ENCODE results near the gene NAB2.

NAB2 gene

DNA sequence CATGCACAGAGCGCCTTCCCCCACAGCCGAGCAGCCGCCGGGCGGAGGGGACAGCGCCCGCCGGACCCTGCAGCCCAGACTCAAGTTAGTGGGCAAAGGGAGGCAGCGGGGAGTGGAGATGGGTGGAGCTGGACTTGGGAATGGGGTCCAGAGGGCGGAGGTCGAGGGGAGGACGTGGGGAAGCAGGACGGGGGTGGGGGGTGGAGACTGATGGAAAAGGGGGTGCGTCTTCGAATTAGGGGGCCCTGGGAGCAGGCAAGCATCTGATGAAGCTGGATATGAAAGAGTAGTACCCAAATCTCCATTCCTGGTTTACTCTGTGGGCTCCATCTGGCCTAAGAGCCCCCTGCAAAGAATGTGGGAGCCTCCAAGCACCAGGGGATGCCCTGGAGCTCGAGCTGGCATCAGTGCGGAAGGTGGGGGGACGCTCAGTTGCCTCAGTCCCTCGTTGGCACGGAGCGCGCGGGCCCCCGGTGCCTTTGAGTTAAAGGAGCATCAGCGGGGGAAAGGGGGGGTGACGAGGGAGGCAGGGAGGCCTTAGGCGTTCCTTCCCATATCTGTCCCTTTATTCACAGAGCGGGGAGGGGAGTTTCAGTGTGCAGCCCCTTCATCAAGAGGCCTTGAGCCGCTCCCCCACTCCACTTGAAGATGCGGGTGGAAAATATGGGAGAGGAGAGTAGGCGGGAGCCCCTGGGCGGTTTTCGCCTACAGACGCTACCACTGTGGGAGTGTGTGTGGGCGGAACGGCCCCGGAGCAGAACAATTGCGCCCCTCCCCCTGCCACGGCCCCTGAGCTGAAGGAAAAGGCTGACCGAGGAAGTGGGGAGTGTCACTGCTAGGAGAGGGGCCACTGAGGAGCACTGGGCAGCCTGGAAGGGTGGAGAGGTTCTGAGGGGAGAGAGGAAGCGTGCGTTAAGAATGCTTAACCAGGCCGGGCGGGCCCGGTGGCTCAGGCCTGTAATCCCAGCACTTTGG is 644 bp downstream of the NAB2 start:
- POLR2A ChIA-PET, result interaction anchor here (0.6 to 2.0 kb wide), 3 partner anchors 11 to 22 kb away, joined by 3 to 13 read pairs (median 4); partner anchors contain the start of gene STAT6
- peak; percentile 38 for DNase-seq (ENCODE audit: extremely low spot score)
- CTCF ChIA-PET, result interaction anchor here (0.9 to 16.3 kb wide), 4 partner anchors 10 to 27 kb away, joined by 3 to 213 read pairs (median 43); partner anchors contain the start of gene STAT6
- TF ChIP-seq, protein P1, sequence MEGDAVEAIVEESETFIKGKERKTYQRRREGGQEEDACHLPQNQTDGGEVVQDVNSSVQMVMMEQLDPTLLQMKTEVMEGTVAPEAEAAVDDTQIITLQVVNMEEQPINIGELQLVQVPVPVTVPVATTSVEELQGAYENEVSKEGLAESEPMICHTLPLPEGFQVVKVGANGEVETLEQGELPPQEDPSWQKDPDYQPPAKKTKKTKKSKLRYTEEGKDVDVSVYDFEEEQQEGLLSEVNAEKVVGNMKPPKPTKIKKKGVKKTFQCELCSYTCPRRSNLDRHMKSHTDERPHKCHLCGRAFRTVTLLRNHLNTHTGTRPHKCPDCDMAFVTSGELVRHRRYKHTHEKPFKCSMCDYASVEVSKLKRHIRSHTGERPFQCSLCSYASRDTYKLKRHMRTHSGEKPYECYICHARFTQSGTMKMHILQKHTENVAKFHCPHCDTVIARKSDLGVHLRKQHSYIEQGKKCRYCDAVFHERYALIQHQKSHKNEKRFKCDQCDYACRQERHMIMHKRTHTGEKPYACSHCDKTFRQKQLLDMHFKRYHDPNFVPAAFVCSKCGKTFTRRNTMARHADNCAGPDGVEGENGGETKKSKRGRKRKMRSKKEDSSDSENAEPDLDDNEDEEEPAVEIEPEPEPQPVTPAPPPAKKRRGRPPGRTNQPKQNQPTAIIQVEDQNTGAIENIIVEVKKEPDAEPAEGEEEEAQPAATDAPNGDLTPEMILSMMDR (IDR thresholded peaks at IDR 0.05; ENCODE audit: control extremely low read depth, extremely low read depth, low read depth, missing control alignments), result no peak

DNA sequence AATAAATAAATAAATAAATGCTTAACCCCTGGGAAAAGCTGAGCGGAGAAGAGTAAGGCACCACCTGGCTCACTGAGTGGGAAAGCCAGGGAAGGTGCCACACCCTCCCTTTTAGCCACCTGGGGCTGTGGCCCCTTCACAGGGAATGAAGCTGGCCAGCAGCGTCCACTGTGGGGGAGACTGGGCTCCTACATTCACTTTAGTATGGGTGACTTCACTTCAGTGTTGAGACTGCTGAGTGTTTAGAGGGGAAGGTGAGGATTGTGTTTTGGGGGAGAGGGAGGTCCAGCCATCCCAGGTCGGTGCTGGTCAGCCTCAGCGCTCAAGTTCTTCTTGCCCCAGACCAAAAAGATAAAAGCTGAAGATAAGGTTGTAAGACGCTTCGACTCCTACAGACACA is 1.6 kb downstream of the NAB2 start:
- POLR2A ChIA-PET, result no interaction called here
- peak; percentile 6 for DNase-seq (ENCODE audit: extremely low spot score)
- TF ChIP-seq, protein P1 (IDR thresholded peaks at IDR 0.05; ENCODE audit: control extremely low read depth, extremely low read depth, low read depth, missing control alignments), result no peak
- CTCF ChIA-PET, result interaction anchor here (1.1 to 16.3 kb wide), 3 partner anchors 18 to 28 kb away, joined by 5 to 213 read pairs (median 81); partner anchors contain the start of gene STAT6

DNA sequence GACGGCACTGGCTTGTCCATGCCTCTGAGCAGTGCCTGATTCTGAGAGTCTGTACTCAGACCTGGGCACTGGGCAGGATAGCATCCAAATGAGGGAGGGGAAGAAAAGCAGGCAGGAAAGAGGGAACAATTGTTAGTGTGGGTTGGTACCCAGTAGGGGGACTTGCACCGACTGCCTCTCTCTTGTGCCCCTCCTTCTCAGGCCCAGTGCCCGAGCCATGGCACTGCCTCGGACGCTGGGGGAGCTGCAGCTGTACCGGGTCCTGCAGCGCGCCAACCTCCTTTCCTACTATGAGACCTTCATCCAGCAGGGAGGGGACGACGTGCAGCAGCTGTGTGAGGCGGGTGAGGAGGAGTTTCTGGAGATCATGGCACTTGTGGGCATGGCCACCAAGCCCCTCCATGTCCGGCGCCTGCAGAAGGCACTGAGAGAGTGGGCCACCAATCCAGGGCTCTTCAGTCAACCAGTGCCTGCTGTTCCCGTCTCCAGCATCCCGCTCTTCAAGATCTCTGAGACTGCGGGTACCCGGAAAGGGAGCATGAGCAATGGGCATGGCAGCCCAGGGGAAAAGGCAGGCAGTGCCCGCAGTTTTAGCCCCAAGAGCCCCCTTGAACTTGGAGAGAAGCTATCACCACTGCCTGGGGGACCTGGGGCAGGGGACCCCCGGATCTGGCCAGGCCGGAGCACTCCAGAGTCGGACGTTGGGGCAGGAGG is 2.2 kb downstream of the NAB2 start:
- ChIA-PET POLR2A (interaction anchor here (0.7 kb wide), 1 partner anchor 25 kb away, joined by 3 read pairs; no protein-coding TSS in a partner anchor), CTCF (interaction anchor here (6.1 to 16.3 kb wide), 2 partner anchors 17 to 20 kb away, joined by 81 to 213 read pairs; partner anchors contain the start of gene STAT6)
- peak; percentile 3 for DNase-seq (ENCODE audit: extremely low spot score)
- TF ChIP-seq, protein P1 (IDR thresholded peaks at IDR 0.05; ENCODE audit: control extremely low read depth, extremely low read depth, low read depth, missing control alignments), result no peak

GRCh38 chr12:57091638-57092528 is 3.0 kb downstream of the NAB2 start:
- no peak for DNase-seq (ENCODE audit: extremely low spot score)
- ChIA-PET CTCF (interaction anchor here (0.8 to 16.3 kb wide), 10 partner anchors 9 to 91 kb away, joined by 3 to 213 read pairs (median 4); partner anchors contain the start of genes NEMP1 and STAT6), POLR2A (interaction anchor here (0.7 to 0.8 kb wide), 3 partner anchors 13 to 26 kb away, joined by 3 to 4 read pairs (median 3); partner anchors contain the start of gene NEMP1)
- TF ChIP-seq, protein P1 (IDR thresholded peaks at IDR 0.05; ENCODE audit: control extremely low read depth, extremely low read depth, low read depth, missing control alignments), result no peak

GRCh38 chr12:57092529-57092862 is 3.6 kb downstream of the NAB2 start:
- TF ChIP-seq, protein P1 (IDR thresholded peaks at IDR 0.05; ENCODE audit: control extremely low read depth, extremely low read depth, low read depth, missing control alignments), result no peak
- POLR2A ChIA-PET, result interaction anchor here (0.7 to 0.8 kb wide), 2 partner anchors 14 to 19 kb away, joined by 3 to 4 read pairs; partner anchors contain the start of gene NEMP1
- CTCF ChIA-PET, result interaction anchor here (0.8 to 16.3 kb wide), 11 partner anchors 10 to 91 kb away, joined by 3 to 213 read pairs (median 4); partner anchors contain the start of genes NEMP1 and STAT6
- DNase-seq (ENCODE audit: extremely low spot score), result no peak

Data from GM10248 (cell line).